NCI-H187 (cell line): ENCODE results near the gene SPIN1.

Experiments used
- DNase-seq, 2 experiments: peaks; one replicate each; lab custom pipeline; 2025; lab: John Stamatoyannopoulos, UW

SPIN1 gene

DNA sequence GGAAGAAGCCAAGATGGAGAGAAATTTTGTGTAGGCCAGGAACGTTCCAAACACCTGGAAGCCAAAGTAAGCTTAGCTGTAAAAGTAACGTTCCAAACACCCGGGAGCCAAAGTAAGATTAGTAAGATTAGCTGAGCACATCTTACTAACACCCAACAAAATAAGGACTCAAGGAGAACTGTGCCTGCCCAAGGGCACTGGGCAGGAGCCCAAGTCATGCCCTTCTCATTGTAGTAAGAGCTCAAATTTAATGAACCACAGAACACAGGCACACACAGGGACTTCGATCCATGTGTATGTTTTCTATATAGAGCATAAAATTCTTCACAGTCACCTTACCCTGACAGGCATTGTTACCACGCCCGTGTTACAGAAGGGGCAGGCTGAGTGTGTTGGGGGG, 110.6 kb downstream of the SPIN1 start:
- DNase-seq = no peak

DNA sequence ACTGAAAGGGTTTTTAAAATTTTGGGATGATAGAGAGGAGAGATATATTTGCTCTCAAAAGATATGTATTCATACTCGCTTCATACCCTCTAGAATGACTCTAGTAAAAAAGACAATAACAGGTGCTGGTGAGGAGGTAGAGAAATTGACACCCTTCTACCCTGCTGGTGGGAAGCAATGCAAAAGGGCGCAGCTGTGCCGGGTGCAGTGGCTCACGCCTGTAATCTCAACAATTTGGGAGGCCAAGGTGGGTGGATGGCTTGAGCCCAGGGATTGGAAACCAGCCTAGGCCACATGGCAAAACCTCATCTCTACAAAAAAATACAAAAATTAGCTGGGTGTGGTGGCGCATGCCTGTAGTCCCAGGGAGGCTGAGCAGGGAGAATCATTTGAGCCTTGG, 112.8 kb downstream of the SPIN1 start:
- DNase-seq = no peak

GRCh38 chr9:88502552-88503034, 114.3 kb downstream of the SPIN1 start:
- no peak for DNase-seq

DNA sequence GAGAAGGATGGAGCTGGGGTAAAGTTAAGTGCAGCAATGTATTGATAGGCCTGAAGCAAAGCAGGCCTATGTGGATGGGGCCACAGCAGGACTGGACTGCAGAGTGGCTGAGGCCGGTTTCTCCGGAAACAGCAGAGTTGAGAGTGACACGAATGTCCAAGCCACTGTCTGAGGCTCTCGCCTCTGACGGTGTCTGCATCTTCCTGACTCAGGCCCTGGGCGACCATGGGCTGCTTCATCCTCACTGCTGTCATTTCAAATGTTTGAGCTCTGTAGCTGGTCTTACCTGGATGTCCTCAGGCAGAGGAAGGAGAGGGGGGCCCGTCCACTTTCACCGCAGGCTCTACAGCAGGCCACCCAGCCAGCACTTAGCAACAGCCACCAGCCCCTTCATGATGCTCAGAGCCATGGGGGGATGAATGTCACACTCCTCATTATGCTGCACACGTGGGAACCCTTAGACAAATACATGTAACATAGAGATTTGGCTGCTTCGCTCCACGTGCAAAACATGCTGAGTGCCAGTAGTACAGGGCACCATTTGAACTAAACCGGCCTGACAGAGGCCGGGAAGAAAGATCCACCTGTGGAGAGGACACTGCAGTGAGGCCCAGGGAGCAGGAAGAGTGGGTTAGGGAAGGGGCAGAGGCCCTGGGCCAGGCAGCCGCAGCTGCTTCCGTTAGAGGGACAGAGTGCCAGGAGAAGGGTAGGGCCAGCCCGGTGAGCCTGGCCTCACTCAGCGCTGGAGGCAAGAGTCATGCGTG, 115.0 kb downstream of the SPIN1 start:
- DNase-seq = no peak

DNA sequence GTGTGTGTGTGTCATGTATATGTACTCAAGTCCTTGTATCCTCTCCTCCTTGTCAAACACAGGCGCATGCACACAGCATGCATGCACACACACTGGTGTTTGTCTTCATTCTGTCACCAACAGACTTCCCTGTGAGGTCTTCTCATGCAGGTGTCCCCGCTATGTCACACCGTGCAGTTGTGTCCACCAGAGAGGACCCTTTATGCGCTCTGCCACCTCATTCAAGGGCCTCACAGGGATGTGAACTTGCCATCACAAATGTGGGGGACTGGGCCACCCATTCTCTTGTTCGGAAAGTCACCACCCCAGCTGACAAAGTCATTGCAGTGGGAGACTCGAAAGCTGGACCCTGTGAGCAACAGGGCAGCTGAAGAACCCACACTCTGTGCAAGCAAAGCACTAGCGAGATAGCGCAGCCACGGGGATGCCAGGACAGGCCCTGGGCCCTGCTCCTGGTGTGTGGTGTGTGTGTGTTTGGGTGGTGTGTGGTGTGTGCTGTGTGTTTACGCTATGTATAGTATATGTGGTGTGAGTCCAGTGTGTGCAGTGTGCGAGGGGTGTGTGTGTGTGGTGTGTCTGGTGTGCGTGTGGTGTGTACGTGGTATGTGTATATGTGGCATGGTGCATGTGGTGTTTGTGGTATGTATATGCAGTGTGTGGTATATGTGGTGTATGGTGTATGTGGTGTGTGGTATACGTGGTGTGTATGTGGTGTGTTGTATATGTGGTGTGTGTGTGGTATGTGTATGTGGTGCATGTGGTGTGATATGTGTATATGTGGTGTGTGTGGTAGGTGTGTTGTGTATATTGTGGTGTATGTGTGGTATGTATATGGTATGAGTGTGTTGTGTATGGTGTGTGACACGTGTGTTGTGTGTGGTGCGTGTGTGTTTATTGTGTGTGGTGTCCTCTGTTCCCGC, 115.9 kb downstream of the SPIN1 start:
- DNase-seq = no peak

DNA sequence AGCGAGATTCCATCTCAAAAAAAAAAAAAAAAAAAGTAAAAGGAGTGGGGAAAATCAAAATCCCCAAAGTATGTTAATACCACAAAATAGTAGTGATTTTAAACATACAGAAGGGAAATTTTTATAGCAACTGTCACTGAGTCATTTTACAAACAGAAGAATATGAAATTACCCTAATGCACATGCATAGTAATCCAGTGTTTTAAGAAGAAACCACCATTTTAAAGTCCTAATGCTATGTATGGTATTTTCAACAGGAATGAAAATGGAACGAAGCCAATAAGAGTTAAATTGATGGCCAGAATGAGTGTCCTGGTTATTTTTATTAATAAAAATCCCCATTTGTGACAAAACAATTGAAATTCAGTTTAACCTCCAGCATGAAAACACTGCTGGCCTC, 120.1 kb downstream of the SPIN1 start:
- no peak for DNase-seq

- DNase-seq = no peak
Observed at GRCh38 chr9:88511906-88512305, 123.7 kb downstream of the SPIN1 start.

DNA sequence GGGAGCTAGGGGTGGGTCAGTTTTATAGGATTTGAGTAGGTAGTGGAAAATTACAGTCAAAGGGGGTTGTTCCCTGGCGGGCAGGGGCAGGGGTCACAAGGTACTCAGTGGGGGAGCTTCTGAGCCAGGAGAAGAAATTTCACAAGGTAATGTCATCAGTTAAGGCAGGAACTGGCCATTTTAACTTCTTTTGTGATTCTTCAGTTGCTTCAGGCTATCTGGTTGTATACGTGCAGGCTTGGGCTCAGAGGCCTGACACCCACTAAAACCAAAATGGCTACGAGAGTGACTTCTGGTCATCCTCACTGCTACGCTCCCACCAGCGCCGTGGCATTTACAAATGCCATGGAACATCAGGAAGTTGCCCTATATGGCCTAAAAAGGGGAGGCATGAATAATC, 126.0 kb downstream of the SPIN1 start:
- DNase-seq = no peak

DNA sequence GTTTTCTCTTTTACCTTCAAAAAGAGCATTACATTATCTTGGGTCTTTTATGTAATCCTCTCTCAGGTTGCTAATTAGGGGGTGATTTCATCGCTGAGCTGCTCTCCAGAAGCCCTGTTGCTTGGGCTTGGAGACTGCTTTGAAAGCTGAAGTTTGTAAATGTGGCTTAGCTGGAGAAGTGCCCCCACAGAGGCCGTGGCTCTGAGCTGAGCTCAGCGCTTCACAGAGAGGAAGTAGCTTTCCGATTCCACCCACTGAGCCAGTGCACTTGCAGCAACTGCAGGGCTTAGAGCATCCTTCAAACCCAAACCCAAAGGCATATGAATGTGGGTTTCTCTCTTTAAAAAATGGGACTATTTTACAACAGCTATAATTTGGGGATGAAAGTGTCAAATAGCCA, 133.1 kb downstream of the SPIN1 start:
- no peak for DNase-seq

DNA sequence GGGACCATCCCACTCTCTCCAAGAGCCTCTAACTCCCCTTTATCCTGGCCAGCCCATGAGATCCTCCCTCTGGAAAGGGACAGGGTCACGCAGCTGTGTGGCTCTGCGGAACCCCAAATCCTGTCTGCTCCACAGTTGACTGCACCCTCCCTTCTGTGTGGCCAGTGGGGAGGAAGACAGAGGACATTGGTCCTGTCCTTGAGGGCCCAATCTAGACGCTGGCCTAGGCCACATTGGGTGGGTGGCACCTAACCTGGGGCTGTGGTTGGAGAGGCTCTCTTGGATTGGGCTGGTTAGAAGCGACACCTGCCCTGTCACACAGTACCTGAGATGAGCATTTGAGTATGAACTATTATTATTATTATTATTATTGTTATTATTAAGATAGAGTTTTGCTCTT, 134.1 kb downstream of the SPIN1 start:
- no peak for DNase-seq

DNA sequence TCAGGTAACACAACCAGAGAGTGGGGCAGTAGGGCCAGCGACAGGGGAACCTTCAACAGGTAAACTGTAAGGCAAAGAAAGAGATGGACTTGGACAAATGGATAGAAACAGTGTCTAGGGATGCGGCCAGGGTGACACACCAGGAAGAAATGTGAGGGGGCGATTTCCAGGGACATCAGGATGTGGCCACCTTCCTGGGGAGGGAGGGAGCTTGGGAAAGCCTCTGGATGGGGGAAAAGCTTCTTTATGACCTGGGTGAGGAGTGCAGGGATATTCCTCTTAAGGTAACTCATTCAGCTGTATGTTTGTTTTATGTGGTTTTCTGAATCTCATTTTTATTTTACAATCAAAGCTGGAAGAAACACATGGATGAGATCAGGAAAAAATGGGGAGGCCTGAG, 134.8 kb downstream of the SPIN1 start:
- no peak for DNase-seq

DNA sequence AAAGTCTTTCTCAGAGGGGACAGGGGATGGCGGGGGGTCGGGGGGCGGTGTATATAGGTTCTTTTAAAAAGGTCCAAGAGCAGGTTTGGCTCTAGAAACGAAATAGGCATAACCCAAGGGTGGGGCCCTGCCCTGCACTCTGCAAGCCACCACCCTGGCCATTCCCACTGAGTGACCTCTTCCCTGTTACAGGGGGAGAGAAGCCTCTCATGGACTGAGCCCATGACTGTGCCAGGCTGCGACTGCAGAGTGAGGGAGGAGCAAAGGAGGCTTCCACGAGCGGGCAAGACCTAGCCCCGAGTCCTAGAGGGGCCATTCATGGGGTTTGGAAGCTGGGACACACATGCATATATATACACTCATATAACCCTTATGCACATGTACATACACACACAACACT, 136.7 kb downstream of the SPIN1 start:
- DNase-seq = no peak

- no peak for DNase-seq
Observed at GRCh38 chr9:88527618-88528017, 139.4 kb downstream of the SPIN1 start.
